RWPE1 (cell line): ENCODE results near the gene MINDY4.

Experiments
- CTCF ChIA-PET: fragments of 350-600 bp; sonication (Branson Sonifier 250); formaldehyde crosslinking; extraction: SDS; loops from one replicate; lab custom pipeline; 2021; lab: Yijun Ruan, JAX
- POLR2A ChIA-PET: fragments of 400-600 bp; formaldehyde crosslinking; extraction: SDS; loops from one replicate; lab custom pipeline; 2020; ENCODE audit warnings: antibody characterized with exemption; ENCODE audit not compliant: low non-redundant PET; lab: Yijun Ruan, JAX
- DNase-seq: peaks from one replicate; pipeline ENCODE4 v3.0.0; 2012; ENCODE audit warnings: low spot score
- H3K27ac ChIP-seq: fragments of 450-650 bp; 2 replicates; pipeline ENCODE4 v1.5.1; 2017
- TF ChIP-seq, protein P1 (sequence below): fragments of 450-650 bp; conservative IDR thresholded peaks from 2 replicates; pipeline ENCODE4 v1.5.1; 2017; ENCODE audit warnings: low read depth, mild to moderate bottlenecking

Gene MINDY4

DNA sequence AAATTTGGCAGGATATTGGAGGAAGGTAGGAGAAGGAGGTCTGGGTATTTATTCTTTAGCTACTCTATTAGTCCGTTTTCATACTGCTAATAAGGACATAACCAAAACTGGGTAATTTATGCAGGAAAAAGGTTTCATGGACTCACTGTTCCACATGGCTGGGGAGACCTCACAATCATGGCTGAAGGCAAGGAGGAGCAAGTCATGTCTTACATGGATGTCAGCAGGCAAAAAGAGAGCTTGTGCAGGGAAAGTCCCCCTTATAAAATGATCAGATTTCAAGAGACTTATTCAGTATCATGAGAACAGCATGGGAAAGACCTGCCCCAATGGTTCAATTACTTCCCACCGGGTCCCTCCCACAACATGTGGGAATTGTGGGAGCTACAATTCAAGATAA is 21.2 kb upstream of the MINDY4 start:
- ChIA-PET POLR2A (no interaction called here), CTCF (interaction anchor here (0.6 kb wide), 1 partner anchor 769 kb away, joined by 3 read pairs; no protein-coding TSS in a partner anchor)
- H3K27ac ChIP-seq: no peak overlapping the region
- TF ChIP-seq, protein P1, sequence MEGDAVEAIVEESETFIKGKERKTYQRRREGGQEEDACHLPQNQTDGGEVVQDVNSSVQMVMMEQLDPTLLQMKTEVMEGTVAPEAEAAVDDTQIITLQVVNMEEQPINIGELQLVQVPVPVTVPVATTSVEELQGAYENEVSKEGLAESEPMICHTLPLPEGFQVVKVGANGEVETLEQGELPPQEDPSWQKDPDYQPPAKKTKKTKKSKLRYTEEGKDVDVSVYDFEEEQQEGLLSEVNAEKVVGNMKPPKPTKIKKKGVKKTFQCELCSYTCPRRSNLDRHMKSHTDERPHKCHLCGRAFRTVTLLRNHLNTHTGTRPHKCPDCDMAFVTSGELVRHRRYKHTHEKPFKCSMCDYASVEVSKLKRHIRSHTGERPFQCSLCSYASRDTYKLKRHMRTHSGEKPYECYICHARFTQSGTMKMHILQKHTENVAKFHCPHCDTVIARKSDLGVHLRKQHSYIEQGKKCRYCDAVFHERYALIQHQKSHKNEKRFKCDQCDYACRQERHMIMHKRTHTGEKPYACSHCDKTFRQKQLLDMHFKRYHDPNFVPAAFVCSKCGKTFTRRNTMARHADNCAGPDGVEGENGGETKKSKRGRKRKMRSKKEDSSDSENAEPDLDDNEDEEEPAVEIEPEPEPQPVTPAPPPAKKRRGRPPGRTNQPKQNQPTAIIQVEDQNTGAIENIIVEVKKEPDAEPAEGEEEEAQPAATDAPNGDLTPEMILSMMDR: no peak
- no peak for DNase-seq

DNA sequence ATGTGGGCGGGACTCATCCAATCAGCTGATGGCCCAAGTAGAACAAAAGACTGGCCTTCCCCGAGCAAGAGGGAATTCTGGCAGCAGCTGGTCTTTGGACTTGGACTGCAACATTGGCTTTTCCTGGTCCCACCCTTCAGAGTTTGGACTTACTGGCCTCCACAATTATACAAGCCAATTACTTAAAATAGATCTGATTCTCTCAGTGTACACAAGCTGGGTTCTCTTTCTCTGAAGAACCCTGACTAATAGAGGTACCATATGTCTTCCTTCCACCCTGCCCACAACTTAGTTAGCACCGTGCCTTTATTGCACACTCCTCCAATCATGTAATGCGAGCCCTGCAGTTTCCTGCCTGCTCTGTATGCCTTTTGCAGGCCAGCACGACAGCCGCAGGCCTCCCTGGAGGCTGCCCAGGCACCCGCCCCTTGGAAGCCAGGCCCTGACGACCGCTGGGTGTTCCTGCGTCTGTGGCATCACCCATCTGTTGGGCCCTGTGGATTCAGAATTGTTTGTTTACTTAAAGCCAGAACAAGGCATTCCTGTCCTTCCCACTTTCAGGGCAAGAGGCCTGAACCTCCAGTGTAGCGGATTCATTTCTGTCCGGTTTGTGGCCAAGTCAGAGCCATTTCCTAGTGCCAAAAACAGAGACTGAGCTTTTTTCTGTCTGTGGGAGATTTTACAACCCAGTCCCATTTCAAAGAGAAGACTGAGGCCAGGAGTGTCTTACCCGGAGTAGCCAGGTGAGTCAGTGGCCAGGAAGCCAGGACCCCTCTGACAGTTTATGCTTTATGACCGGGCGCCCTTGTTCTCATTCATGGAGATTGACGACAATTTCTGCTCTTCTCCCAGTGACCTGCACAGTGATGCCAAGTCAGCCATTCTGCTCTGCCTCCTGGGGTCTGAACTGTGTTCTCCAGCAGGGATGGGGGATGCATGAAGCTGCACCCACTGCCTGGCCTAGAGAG is 20.2 kb upstream of the MINDY4 start:
- no peak overlapping the region for H3K27ac ChIP-seq
- POLR2A ChIA-PET: no interaction called here
- CTCF ChIA-PET: no interaction called here
- no peak for DNase-seq
- TF ChIP-seq, protein P1: no peak

DNA sequence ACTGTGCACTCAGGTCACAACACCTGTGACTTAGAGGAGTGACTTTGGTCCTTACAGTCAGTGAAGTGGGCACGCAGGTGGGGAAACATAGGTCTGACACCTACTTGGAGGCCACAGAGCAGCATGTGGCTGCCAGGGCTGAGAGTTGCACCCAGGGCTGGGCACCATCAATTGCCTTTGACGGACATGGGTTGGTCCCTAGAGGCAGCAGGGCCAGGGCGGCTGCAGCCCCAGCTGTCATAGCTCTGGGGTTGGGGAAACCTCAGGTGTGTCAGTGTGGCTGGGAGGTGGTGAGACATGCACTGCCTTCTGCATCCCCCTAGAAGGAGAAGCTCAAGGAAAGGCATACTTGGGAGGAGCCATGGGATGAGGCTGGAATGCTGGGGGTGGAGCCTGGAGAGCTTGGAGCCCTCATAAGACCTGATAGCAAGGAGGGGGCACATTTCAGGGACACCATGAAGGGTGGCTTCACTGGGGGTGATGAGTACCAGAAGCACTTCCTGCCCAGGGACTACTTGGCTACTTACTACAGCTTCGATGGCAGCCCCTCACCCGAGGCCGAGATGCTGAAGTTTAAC is 19.4 kb upstream of the MINDY4 start, which contains the start of gene INMT:
TSS of gene INMT (plus strand) at position 440 of the 578 bp plus-strand sequence. CDS start at position 456, 16 bp downstream.
- TF ChIP-seq, protein P1: no peak
- ChIA-PET CTCF (no interaction called here), POLR2A (no interaction called here)
- H3K27ac ChIP-seq: no peak within 1 kb of the TSS
- DNase-seq: no peak

DNA sequence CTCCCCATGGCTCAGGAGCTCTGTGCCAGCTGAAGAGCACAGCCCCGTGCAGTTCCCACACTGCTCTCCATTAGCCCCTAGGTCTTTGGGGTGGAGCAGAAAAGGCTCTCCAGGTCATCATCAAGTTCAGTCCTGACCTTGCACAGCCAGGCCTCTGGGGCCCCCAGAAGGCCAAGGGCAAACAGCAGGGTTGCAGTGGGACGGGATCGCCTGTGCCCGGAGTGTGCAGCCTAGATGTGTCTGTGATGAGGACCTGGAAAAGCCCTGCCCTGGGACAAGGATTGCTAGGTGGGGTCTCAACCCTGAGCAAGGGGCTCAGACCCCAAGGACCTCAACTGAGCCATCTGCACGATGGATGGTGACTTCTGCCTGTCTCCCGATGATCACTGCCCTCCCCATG is 18.7 kb upstream of the MINDY4 start:
- no peak for DNase-seq
- ChIA-PET CTCF (no interaction called here), POLR2A (no interaction called here)
- no peak overlapping the region for H3K27ac ChIP-seq
- TF ChIP-seq, protein P1: no peak

DNA sequence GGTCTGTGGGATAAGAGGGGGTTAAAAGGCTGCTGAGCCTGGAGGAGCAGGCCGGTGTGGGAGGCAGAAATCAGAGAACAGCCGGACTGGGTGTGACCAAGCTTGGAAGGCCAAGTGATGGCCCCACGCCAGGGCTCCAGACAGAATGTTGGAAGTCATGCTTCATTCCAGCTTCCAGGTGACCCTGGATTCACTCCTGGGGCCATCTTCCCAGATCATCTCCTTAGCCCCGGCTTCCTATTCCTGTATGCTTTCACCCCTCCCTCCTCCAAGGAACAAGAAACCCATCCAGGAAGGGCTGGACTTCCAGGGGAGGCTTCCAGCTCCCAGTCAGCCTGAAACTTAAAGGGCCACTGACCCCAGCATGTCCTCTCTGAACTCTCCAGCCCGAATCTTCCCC is 18.2 kb upstream of the MINDY4 start:
- POLR2A ChIA-PET: interaction anchor here (0.6 kb wide), 1 partner anchor 237 kb away, joined by 3 read pairs; no protein-coding TSS in a partner anchor
- CTCF ChIA-PET: no interaction called here
- no peak overlapping the region for H3K27ac ChIP-seq
- DNase-seq: no peak
- TF ChIP-seq, protein P1: no peak

DNA sequence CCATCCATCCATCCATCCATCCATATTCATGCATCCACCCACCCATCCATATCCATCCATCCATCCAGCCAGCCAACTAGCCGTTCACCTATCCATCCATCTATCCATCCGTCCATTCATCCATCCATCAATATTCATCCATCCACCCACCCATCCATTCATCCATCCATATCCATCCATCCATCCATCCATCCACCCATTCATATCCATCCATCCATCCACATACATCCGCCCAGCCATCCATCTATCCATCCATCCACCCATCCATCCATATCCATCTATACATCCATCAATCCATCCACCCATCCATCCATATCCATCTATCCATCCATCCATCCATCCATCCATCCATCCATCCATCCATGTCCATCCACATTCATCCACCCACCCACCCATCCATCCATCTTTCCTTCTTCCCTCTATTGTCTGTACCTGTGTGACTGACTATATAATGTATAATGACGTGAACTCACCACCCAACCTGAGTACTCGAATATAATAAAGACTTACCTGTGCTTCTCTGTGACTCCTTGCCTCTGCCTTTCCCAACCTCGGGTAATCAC is 16.8 kb upstream of the MINDY4 start:
- POLR2A ChIA-PET: no interaction called here
- CTCF ChIA-PET: no interaction called here

More for the DNA sequence above, 16.8 kb upstream of the MINDY4 start:
- H3K27ac ChIP-seq: no peak overlapping the region
- DNase-seq: no peak
- TF ChIP-seq, protein P1: no peak
